ENCODE results near the gene BACH2. TPM values are rescaled to one million over a fixed set of nuclear protein-coding genes. Genes with fewer than 3 reads are reported as not detected.
A peak's percentile ranks its signal among the peaks of the same experiment; 100 is the strongest.
"Not testable (repeated sequence)": the region's sequence is repeated elsewhere in the genome, so short reads cannot be mapped to it uniquely, and the experiment has no call there.

BACH2 gene
- total RNA-seq, 5 donors from 2014 or later (not counting 1 experiment from before 2014, with no cell fraction given), result 81.9 to 196 (median 96.7) TPM

DNA sequence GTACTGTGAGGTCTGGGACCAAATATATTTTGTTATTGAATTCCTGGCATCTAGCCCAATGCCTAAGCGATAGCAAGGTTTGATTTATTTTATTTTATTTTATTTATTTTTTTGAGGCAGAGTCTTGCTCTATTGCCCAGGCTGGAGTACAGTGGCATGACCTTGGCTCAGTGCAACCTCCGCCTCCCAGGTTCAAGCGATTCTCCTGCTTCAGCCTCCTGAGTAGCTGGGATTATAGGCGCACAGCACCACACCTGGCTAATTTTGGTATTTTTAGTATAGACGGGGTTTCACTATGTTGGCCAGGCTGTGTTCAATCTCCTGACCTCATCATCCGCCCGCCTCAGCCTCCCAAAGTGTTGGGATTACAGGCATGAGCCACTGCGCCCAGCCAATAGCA, 404.1 kb downstream of the BACH2 start:
- peaks cover 0 to 38% of the 10 kb centered on the region in 2 experiments for H3K27me3 ChIP-seq (replicated peaks in 1 of 2; ENCODE audit: control insufficient read depth in 2 of 2, extremely low read depth in 1 of 2, insufficient read depth in 2 of 2, low read length in 1 of 2)
- H3K9me3 ChIP-seq; H3K4me1 ChIP-seq (ENCODE audit: control insufficient read depth in 1 of 2, extremely low read depth in 1 of 2, insufficient read depth in 2 of 2, low read length in 2 of 2); H3K27ac ChIP-seq (ENCODE audit: low read length); H3K36me3 Mint-ChIP-seq; DNase-seq; ATAC-seq (replicated peaks in 1 of 4); H3K4me3 Mint-ChIP-seq; H3K4me3 ChIP-seq (ENCODE audit: control insufficient read depth in 1 of 2, extremely low read depth in 1 of 2, low read length in 1 of 2); H3K27ac Mint-ChIP-seq; H3K4me1 Mint-ChIP-seq; POLR2A ChIA-PET; H3K36me3 ChIP-seq (ENCODE audit: control insufficient read depth in 2 of 2, extremely low read depth in 1 of 2, insufficient read depth in 1 of 2, low read length in 1 of 2); H3K9me3 Mint-ChIP-seq: not testable (repeated sequence)
- peaks cover 40 to 43% of the 10 kb centered on the region in 2 donors for H3K27me3 Mint-ChIP-seq
- CTCF ChIA-PET, result interaction anchor here (0.6 to 0.7 kb wide), 2 partner anchors 129 to 498 kb away, joined by 3 to 4 read pairs; no protein-coding TSS in a partner anchor
- 88% methylated on average over 6 of the region's 8 CpGs for WGBS (ENCODE audit: insufficient coverage)

- 40% methylated on average over 1 of the region's 11 CpGs for WGBS (ENCODE audit: insufficient coverage)
- H3K9me3 Mint-ChIP-seq; ATAC-seq (replicated peaks in 1 of 4); H3K4me1 Mint-ChIP-seq; H3K36me3 ChIP-seq (ENCODE audit: control insufficient read depth in 2 of 2, extremely low read depth in 1 of 2, insufficient read depth in 1 of 2, low read length in 1 of 2); CTCF ChIA-PET; H3K36me3 Mint-ChIP-seq; H3K27ac ChIP-seq (ENCODE audit: low read length); H3K4me3 ChIP-seq (ENCODE audit: control insufficient read depth in 1 of 2, extremely low read depth in 1 of 2, low read length in 1 of 2); H3K9me3 ChIP-seq; H3K4me3 Mint-ChIP-seq; DNase-seq; POLR2A ChIA-PET; H3K27ac Mint-ChIP-seq: not testable (repeated sequence)
- Histone ChIP-seq H3K27me3 (replicated peaks in 1 of 2; ENCODE audit: control insufficient read depth in 2 of 2, extremely low read depth in 1 of 2, insufficient read depth in 2 of 2, low read length in 1 of 2) (peaks cover 0 to 50% of the 10 kb centered on the region in 2 experiments), H3K4me1 (ENCODE audit: control insufficient read depth in 1 of 2, extremely low read depth in 1 of 2, insufficient read depth in 2 of 2, low read length in 2 of 2) (peaks cover 0 to 11% of the 10 kb centered on the region in 2 experiments)
- peaks cover 31 to 39% of the 10 kb centered on the region in 2 donors for H3K27me3 Mint-ChIP-seq
These were observed 405.7 kb downstream of the BACH2 start for GRCh38 chr6:89890845-89891528.

GRCh38 chr6:89888871-89889270, 407.8 kb downstream of the BACH2 start:
- ChIA-PET POLR2A (no interaction called here), CTCF (interaction anchor here in 1 of 2 donors (0.7 kb wide), 1 partner anchor 1956 kb away, joined by 3 read pairs; no protein-coding TSS in a partner anchor)
- ATAC-seq (replicated peaks in 1 of 4), result no peak
- Histone ChIP-seq H3K27me3 (replicated peaks in 1 of 2; ENCODE audit: control insufficient read depth in 2 of 2, extremely low read depth in 1 of 2, insufficient read depth in 2 of 2, low read length in 1 of 2) (peaks cover 0 to 42% of the 10 kb centered on the region in 2 experiments), H3K27ac (ENCODE audit: low read length) (no peak overlapping the region), H3K9me3 (no peaks in the 10 kb centered on the region), H3K4me3 (ENCODE audit: control insufficient read depth in 1 of 2, extremely low read depth in 1 of 2, low read length in 1 of 2) (no peak overlapping the region), H3K36me3 (ENCODE audit: control insufficient read depth in 2 of 2, extremely low read depth in 1 of 2, insufficient read depth in 1 of 2, low read length in 1 of 2) (no peaks in the 10 kb centered on the region), H3K4me1 (ENCODE audit: control insufficient read depth in 1 of 2, extremely low read depth in 1 of 2, insufficient read depth in 2 of 2, low read length in 2 of 2) (peaks cover 0 to 11% of the 10 kb centered on the region in 2 experiments)
- 17% methylated on average over 1 of the region's 3 CpGs for WGBS (ENCODE audit: insufficient coverage)
- Mint-ChIP-seq H3K27me3 (peaks cover 25 to 26% of the 10 kb centered on the region in 2 donors), H3K9me3 (no peaks in the 10 kb centered on the region), H3K27ac (no peak overlapping the region), H3K36me3 (no peaks in the 10 kb centered on the region), H3K4me1 (peaks cover 4 to 9% (median 7%) of the 10 kb centered on the region in 3 donors), H3K4me3 (peak overlapping the region in 1 of 3 donors; percentile 34)
- DNase-seq, result no peak

DNA sequence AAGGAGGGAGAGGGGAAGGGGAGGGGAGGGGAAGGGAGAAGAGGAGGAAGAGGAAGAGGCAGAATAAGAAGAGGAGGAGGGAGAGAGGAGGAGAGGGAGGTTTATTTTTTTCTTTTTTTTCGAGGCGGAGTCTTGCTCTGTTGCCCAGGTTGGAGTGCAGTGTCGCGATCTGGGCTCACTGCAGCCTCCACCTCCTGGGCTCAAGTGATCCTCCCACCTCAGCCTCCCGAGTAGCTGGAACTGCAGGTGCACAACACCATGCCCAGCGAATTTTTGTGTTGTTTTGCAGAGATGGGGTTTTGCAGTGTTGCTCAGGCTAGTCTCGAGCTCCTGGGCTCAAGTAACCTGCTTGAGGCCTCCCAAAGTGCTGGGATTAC, 408.5 kb downstream of the BACH2 start:
- Mint-ChIP-seq H3K27me3 (peaks cover 17 to 19% of the 10 kb centered on the region in 2 donors), H3K4me1 (peaks cover 4 to 9% (median 7%) of the 10 kb centered on the region in 3 donors), H3K27ac (no peak overlapping the region), H3K36me3 (no peaks in the 10 kb centered on the region), H3K9me3 (no peaks in the 10 kb centered on the region), H3K4me3 (peak overlapping the region in 1 of 3 donors; percentile 34)
- 92% methylated on average over 2 of the region's 7 CpGs for WGBS (ENCODE audit: insufficient coverage)
- CTCF ChIA-PET, result interaction anchor here in 1 of 2 donors (0.7 kb wide), 1 partner anchor 1955 kb away, joined by 3 read pairs; no protein-coding TSS in a partner anchor
- H3K4me1 ChIP-seq (ENCODE audit: control insufficient read depth in 1 of 2, extremely low read depth in 1 of 2, insufficient read depth in 2 of 2, low read length in 2 of 2), result peaks cover 0 to 11% of the 10 kb centered on the region in 2 experiments
- no peak for DNase-seq
- POLR2A ChIA-PET, result no interaction called here
- no peaks in the 10 kb centered on the region for H3K9me3 ChIP-seq
- H3K36me3 ChIP-seq (ENCODE audit: control insufficient read depth in 2 of 2, extremely low read depth in 1 of 2, insufficient read depth in 1 of 2, low read length in 1 of 2), result no peaks in the 10 kb centered on the region
- H3K27ac ChIP-seq (ENCODE audit: low read length), result no peak overlapping the region
- H3K27me3 ChIP-seq (replicated peaks in 1 of 2; ENCODE audit: control insufficient read depth in 2 of 2, extremely low read depth in 1 of 2, insufficient read depth in 2 of 2, low read length in 1 of 2), result peaks cover 0 to 42% of the 10 kb centered on the region in 2 experiments
- peak overlapping the region in 1 of 2 donors; percentile 25 for H3K4me3 ChIP-seq (ENCODE audit: control insufficient read depth in 1 of 2, extremely low read depth in 1 of 2, low read length in 1 of 2)
- ATAC-seq (replicated peaks in 1 of 4), result no peak

DNA sequence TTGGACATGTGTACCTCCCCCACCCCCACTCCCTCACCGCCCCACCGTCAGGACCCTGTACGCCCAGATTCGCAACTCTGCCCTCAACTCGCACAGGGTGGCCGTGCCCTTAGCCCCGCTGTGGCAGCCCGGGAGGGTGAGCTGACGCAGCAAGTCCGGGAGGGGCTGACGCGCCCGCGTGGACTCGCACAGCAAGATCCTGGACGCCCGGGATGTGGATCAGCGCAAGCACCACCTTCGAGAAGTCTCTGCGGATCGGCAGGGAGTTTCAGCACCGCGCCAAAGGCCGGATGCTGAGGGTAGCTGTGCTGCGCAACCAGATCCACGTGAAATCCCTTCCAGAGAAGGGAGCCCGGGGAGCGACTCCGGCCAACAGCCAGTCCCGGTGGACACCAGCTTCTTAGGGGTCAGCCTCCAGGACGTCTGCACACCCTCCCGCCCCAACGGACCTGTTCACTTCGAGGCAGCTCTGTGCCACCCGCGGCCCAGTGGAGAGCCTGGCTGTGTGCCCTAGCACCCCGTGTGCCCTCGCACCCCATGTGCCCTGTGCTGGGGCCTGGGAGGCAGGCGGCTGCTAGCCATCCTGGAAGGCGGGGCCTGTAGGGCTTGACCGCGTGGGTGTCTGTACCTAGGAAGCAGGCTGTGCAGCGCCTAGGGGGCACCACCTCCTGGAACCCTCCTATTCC, 409.0 kb downstream of the BACH2 start:
- POLR2A ChIA-PET, result interaction anchor here in 1 of 2 donors (0.7 kb wide), 1 partner anchor 861 kb away, joined by 9 read pairs; no protein-coding TSS in a partner anchor
- ATAC-seq (replicated peaks in 1 of 4), result peak; percentile 39 to 67 (median 58)
- peak in 8 of 35 experiments; percentile 2 to 21 (median 6) for DNase-seq
- H3K27ac Mint-ChIP-seq, result no peak overlapping the region
- Histone ChIP-seq H3K36me3 (ENCODE audit: control insufficient read depth in 2 of 2, extremely low read depth in 1 of 2, insufficient read depth in 1 of 2, low read length in 1 of 2) (no peaks in the 10 kb centered on the region), H3K9me3 (no peaks in the 10 kb centered on the region), H3K4me1 (ENCODE audit: control insufficient read depth in 1 of 2, extremely low read depth in 1 of 2, insufficient read depth in 2 of 2, low read length in 2 of 2) (peaks cover 0 to 11% of the 10 kb centered on the region in 2 experiments), H3K4me3 (ENCODE audit: control insufficient read depth in 1 of 2, extremely low read depth in 1 of 2, low read length in 1 of 2) (peak overlapping the region in 1 of 2 donors; percentile 25), H3K27ac (ENCODE audit: low read length) (no peak overlapping the region), H3K27me3 (replicated peaks in 1 of 2; ENCODE audit: control insufficient read depth in 2 of 2, extremely low read depth in 1 of 2, insufficient read depth in 2 of 2, low read length in 1 of 2) (peaks cover 0 to 38% of the 10 kb centered on the region in 2 experiments)
- no peaks in the 10 kb centered on the region for H3K36me3 Mint-ChIP-seq
- CTCF ChIA-PET, result no interaction called here
- H3K4me1 Mint-ChIP-seq, result peaks cover 4 to 9% (median 7%) of the 10 kb centered on the region in 3 donors
- WGBS (ENCODE audit: insufficient coverage), result 32% methylated on average over 41 of the region's 43 CpGs
- H3K4me3 Mint-ChIP-seq, result peak overlapping the region in 2 of 3 donors; percentile 6 to 22
- peaks cover 17% of the 10 kb centered on the region in 2 donors for H3K27me3 Mint-ChIP-seq
- H3K9me3 Mint-ChIP-seq, result no peaks in the 10 kb centered on the region

DNA sequence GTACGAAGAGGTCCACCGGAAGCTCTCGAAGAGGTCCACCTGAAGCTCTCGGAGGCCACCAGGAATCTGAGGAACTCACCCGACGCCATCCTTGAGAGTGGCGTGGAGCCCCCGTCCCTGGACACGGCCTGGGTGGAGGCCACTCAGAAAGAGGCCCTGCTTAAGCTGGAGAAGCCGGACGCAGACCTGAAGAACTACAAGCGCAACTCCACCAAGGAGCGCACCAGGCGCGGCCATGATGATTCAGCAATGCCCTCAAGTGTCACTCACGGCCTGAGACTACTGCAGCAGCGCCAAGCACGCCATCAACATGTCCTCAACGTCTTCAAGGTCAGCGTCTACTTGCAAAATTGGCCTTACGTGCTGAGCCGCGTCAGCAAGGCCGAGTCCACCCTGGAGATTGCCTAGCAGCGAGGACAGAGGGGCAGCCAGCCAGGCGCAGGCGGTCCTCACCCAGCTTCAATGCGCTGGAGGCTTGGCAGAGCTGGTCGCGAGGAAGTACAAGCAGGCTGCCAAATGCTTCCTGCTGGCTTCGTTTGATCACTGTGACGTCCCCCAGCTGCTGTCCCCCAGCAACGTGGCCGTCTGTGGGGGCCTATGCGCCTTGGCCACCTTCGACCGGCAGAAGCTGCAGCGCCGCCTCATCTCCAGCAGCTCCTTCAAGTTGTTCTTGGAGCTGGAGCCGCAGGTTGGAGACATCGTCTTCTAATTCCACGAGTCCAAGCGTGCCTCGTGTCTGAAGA, 410.1 kb downstream of the BACH2 start:
- DNase-seq (no peak), ATAC-seq (replicated peaks in 1 of 4) (no peak)
- WGBS (ENCODE audit: insufficient coverage), result 92% methylated on average over 44 of the region's 44 CpGs
- H3K27me3 Mint-ChIP-seq, result peaks cover 12 to 13% of the 10 kb centered on the region in 2 donors
- no peak overlapping the region for H3K27ac ChIP-seq (ENCODE audit: low read length)
- H3K4me1 Mint-ChIP-seq, result peaks cover 2 to 7% (median 3%) of the 10 kb centered on the region in 3 donors
- no peak overlapping the region for H3K4me3 ChIP-seq (ENCODE audit: control insufficient read depth in 1 of 2, extremely low read depth in 1 of 2, low read length in 1 of 2)
- POLR2A ChIA-PET, result interaction anchor here in 1 of 2 donors (0.6 to 0.7 kb wide), 2 partner anchors 11 to 860 kb away, joined by 3 to 9 read pairs; no protein-coding TSS in a partner anchor
- H3K4me3 Mint-ChIP-seq, result peak overlapping the region in 1 of 3 donors; percentile 16
- no peak overlapping the region for H3K27ac Mint-ChIP-seq
- H3K9me3 ChIP-seq, result no peaks in the 10 kb centered on the region
- H3K4me1 ChIP-seq (ENCODE audit: control insufficient read depth in 1 of 2, extremely low read depth in 1 of 2, insufficient read depth in 2 of 2, low read length in 2 of 2), result peaks cover 0 to 11% of the 10 kb centered on the region in 2 experiments
- no peaks in the 10 kb centered on the region for H3K36me3 ChIP-seq (ENCODE audit: control insufficient read depth in 2 of 2, extremely low read depth in 1 of 2, insufficient read depth in 1 of 2, low read length in 1 of 2)
- H3K9me3 Mint-ChIP-seq, result no peaks in the 10 kb centered on the region
- CTCF ChIA-PET, result no interaction called here
- no peaks in the 10 kb centered on the region for H3K36me3 Mint-ChIP-seq
- H3K27me3 ChIP-seq (replicated peaks in 1 of 2; ENCODE audit: control insufficient read depth in 2 of 2, extremely low read depth in 1 of 2, insufficient read depth in 2 of 2, low read length in 1 of 2), result peaks cover 0 to 32% of the 10 kb centered on the region in 2 experiments
